CD4-positive, alpha-beta memory T cell (primary cell): Measurements from ENCODE around the gene GLRA2. TPM values are rescaled to one million over a fixed set of nuclear protein-coding genes. Genes with fewer than 3 reads are reported as not detected.
"Not testable (repeated sequence)": the region's sequence is repeated elsewhere in the genome, so short reads cannot be mapped to it uniquely, and the experiment has no call there.

Source experiments
- CTCF ChIA-PET: fragments of 350-600 bp; sonication (Branson Sonifier 250); formaldehyde crosslinking; loops from one replicate; lab custom pipeline; 2021; ENCODE audit warnings: inconsistent platforms; ENCODE audit not compliant: partially characterized antibody; lab: Charles Lee
- POLR2A ChIA-PET: fragments of 350-600 bp; sonication (Branson Sonifier 250); formaldehyde crosslinking; loops from one replicate; lab custom pipeline; 2021; ENCODE audit not compliant: partially characterized antibody; lab: Charles Lee
- DNase-seq, 5 donors: peaks; one replicate each; pipeline versions ENCODE4 v3.0.0 to v3.0.0-alpha.2; 2020 to 2022; ENCODE audit warnings: mixed read lengths in 1 of 5
- H3K27ac ChIP-seq: one replicate; pipeline ENCODE4 v1.7.0; 2013; ENCODE audit warnings: low read depth, low read length
- H3K27me3 ChIP-seq: 2 replicates; pipeline ENCODE4 v1.7.0; 2013; ENCODE audit warnings: mild to moderate bottlenecking, low read length, moderate library complexity; ENCODE audit not compliant: insufficient read depth
- H3K36me3 ChIP-seq: 2 replicates; pipeline ENCODE4 v1.7.0; 2013; ENCODE audit warnings: mild to moderate bottlenecking, low read length, moderate library complexity; ENCODE audit not compliant: insufficient read depth
- H3K4me1 ChIP-seq: 2 replicates; pipeline ENCODE4 v1.7.0; 2013; ENCODE audit warnings: mild to moderate bottlenecking, low read length, moderate library complexity; ENCODE audit not compliant: insufficient read depth
- H3K4me3 ChIP-seq, 2 donors: one replicate each; pipeline ENCODE4 v1.7.0; 2013; ENCODE audit warnings: low read length in 2 of 2, mild to moderate bottlenecking in 1 of 2
- H3K9me3 ChIP-seq, 2 donors: one replicate each; pipeline ENCODE4 v1.7.0; 2013; ENCODE audit warnings: low read length in 2 of 2, control low read depth in 1 of 2; ENCODE audit not compliant: control insufficient read depth in 1 of 2
- H3K27ac Mint-ChIP-seq, 7 donors: one replicate each; pipeline ENCODE4 v1.8.0; 2020 to 2021; ENCODE audit warnings: mixed read lengths in 7 of 7, mild to moderate bottlenecking in 6 of 7, inconsistent platforms in 3 of 7, moderate library complexity in 3 of 7
- H3K27me3 Mint-ChIP-seq, 2 donors: one replicate each; pipeline ENCODE4 v1.8.0; 2020 to 2021; ENCODE audit warnings: mixed read lengths in 2 of 2
- H3K36me3 Mint-ChIP-seq, 2 donors: one replicate each; pipeline ENCODE4 v1.8.0; 2020 to 2021; ENCODE audit warnings: mixed read lengths in 2 of 2, inconsistent platforms in 1 of 2, mild to moderate bottlenecking in 1 of 2
- H3K4me1 Mint-ChIP-seq, 4 donors: one replicate each; pipeline ENCODE4 v1.8.0; 2020 to 2021; ENCODE audit warnings: mixed read lengths in 4 of 4, mild to moderate bottlenecking in 1 of 4
- H3K4me3 Mint-ChIP-seq, 8 donors: one replicate each; pipeline ENCODE4 v1.8.0; 2020 to 2021; ENCODE audit warnings: mixed read lengths in 8 of 8, mild to moderate bottlenecking in 7 of 8, moderate library complexity in 6 of 8, inconsistent platforms in 3 of 8
- H3K9me3 Mint-ChIP-seq, 8 donors: one replicate each; pipeline ENCODE4 v1.8.0; 2020 to 2021; ENCODE audit warnings: mixed read lengths in 8 of 8, mild to moderate bottlenecking in 5 of 8, inconsistent platforms in 3 of 8, moderate library complexity in 1 of 8
- intact Hi-C: fragments of 100-400 bp; cut with micrococcal nuclease; formaldehyde crosslinking; loops from one replicate; pipeline ENCODE4 v1.15.1; 2023
- polyA plus RNA-seq, 2 donors: library from polyadenylated mRNA; unstranded; fragments of 300-500 nt; fragmentation: Illumina TruSeq; gene quantifications; one replicate each; pipeline ENCODE4 v1.2.3, GENCODE V29; 2021
- total RNA-seq, 2 experiments: library from RNA; stranded (reverse); gene quantifications; one replicate each; pipeline ENCODE4 v1.2.3, GENCODE V29; 2021

The GLRA2 gene
- total and polyA plus RNA-seq, 4 experiments from 2014 or later: not detected

DNA sequence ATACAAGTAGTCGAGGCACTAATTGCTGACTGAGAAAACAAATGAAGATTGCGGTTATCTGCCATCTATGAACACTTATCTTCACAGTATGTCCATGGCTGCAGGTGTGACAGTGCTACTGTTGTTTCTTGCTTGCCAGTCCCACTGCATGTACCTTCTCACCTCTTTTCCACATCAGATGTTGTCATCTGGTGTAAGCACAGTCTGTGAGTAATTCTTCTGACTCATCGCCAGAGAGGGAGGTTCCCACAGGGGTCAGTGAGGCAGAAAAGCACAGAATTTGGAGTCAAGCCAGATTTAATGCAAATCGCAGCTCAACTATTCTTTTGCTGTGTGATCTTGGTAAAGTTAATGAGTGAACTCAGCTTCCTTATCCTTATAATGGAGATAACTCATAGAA, 144.4 kb downstream of the GLRA2 start:
- no peak for DNase-seq
- POLR2A ChIA-PET: no interaction called here
- Histone ChIP-seq H3K9me3 (no peaks in the 10 kb centered on the region), H3K27me3 (no peaks in the 10 kb centered on the region), H3K36me3 (no peaks in the 10 kb centered on the region), H3K4me3 (no peak overlapping the region), H3K4me1 (no peaks in the 10 kb centered on the region), H3K27ac (no peak overlapping the region)
- peaks cover 0 to 4% (median 0%) of the 10 kb centered on the region in 8 donors for H3K9me3 Mint-ChIP-seq
- intact Hi-C loops: no loop called here
- no peak overlapping the region for H3K4me3 Mint-ChIP-seq
- no peaks in the 10 kb centered on the region for H3K36me3 Mint-ChIP-seq
- H3K4me1 Mint-ChIP-seq: peaks cover 0 to 5% (median 0%) of the 10 kb centered on the region in 4 donors
- no peak overlapping the region for H3K27ac Mint-ChIP-seq
- no peaks in the 10 kb centered on the region for H3K27me3 Mint-ChIP-seq
- CTCF ChIA-PET: no interaction called here

- Histone ChIP-seq H3K27ac (no peak overlapping the region), H3K4me3 (no peak overlapping the region), H3K36me3 (no peaks in the 10 kb centered on the region), H3K27me3 (no peaks in the 10 kb centered on the region), H3K4me1 (no peaks in the 10 kb centered on the region), H3K9me3 (no peaks in the 10 kb centered on the region)
- Mint-ChIP-seq H3K4me3 (no peak overlapping the region), H3K27me3 (peaks cover 0 to 2% of the 10 kb centered on the region in 2 donors), H3K36me3 (no peaks in the 10 kb centered on the region), H3K27ac (no peak overlapping the region), H3K4me1 (peaks cover 0 to 4% (median 0%) of the 10 kb centered on the region in 4 donors), H3K9me3 (no peaks in the 10 kb centered on the region)
- POLR2A ChIA-PET: no interaction called here
- intact Hi-C loops: no loop called here
- CTCF ChIA-PET: no interaction called here
- DNase-seq: no peak
These were observed 146.2 kb downstream of the GLRA2 start for GRCh38 chrX:14675500-14675899.

- Histone ChIP-seq H3K36me3 (no peaks in the 10 kb centered on the region), H3K27ac (no peak overlapping the region), H3K27me3 (no peaks in the 10 kb centered on the region), H3K4me3 (no peak overlapping the region), H3K9me3 (no peaks in the 10 kb centered on the region), H3K4me1 (no peaks in the 10 kb centered on the region)
- Mint-ChIP-seq H3K4me3 (no peak overlapping the region), H3K27ac (no peak overlapping the region), H3K27me3 (peaks cover 0 to 3% of the 10 kb centered on the region in 2 donors), H3K4me1 (peaks cover 0 to 3% (median 0%) of the 10 kb centered on the region in 4 donors), H3K36me3 (no peaks in the 10 kb centered on the region), H3K9me3 (no peaks in the 10 kb centered on the region)
- CTCF ChIA-PET: no interaction called here
- no peak for DNase-seq
- intact Hi-C loops: no loop called here
- POLR2A ChIA-PET: no interaction called here
These were observed 147.1 kb downstream of the GLRA2 start for GRCh38 chrX:14676431-14676830.

DNA sequence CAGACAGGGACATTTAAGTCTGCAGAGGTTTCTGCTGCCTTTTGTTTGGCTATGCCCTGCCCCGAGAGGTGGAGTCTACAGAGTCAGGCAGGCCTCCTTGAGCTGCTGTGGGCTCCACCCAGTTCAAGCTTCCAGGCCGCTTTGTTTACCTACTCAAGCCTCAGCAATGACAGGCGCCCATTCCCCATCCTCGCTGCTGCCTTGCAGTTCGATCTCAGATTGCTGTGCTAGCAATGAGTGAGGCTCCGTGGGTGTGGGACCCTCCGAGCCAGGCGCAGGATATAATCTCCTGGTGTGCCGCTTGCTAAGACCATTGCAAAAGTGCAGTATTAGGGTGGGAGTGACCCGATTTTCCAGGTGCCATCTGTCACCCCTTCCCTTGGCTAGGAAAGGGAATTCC, 159.0 kb downstream of the GLRA2 start:
- H3K9me3 ChIP-seq, intact Hi-C loops, H3K9me3 Mint-ChIP-seq, H3K27me3 ChIP-seq, POLR2A ChIA-PET, H3K36me3 ChIP-seq, H3K27ac ChIP-seq, H3K36me3 Mint-ChIP-seq, H3K27me3 Mint-ChIP-seq, H3K27ac Mint-ChIP-seq, CTCF ChIA-PET, H3K4me3 ChIP-seq, H3K4me1 ChIP-seq, DNase-seq, H3K4me1 Mint-ChIP-seq, H3K4me3 Mint-ChIP-seq: not testable (repeated sequence)

DNA sequence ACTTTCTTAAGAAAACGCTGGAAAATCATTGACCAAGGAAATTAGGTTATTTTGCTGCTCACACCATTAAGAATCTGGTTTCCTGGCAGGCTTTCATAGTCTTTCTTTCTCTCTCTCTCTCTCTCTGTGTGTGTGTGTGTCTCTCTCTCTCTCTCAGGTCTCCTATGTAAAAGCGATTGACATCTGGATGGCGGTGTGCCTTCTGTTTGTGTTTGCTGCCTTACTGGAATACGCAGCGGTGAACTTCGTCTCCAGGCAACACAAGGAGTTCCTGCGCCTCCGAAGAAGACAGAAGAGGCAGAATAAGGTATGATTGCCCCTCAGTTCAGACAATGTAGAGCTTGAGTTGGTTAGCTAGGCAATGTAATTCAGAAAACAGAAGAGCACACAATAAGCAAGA, 161.2 kb downstream of the GLRA2 start:
- Mint-ChIP-seq H3K9me3 (peaks cover 0 to 5% (median 2%) of the 10 kb centered on the region in 8 donors), H3K36me3 (no peaks in the 10 kb centered on the region), H3K27me3 (peaks cover 0 to 3% of the 10 kb centered on the region in 2 donors), H3K4me1 (no peaks in the 10 kb centered on the region), H3K4me3 (no peak overlapping the region), H3K27ac (no peak overlapping the region)
- no peaks in the 10 kb centered on the region for H3K36me3 ChIP-seq
- ChIA-PET CTCF (no interaction called here), POLR2A (no interaction called here)
- no peak for DNase-seq
- H3K4me1 ChIP-seq: no peaks in the 10 kb centered on the region
- H3K27me3 ChIP-seq: no peaks in the 10 kb centered on the region
- H3K9me3 ChIP-seq: no peaks in the 10 kb centered on the region
- no peak overlapping the region for H3K27ac ChIP-seq
- H3K4me3 ChIP-seq: no peak overlapping the region
- intact Hi-C loops: no loop called here

GRCh38 chrX:14694611-14695010, 165.3 kb downstream of the GLRA2 start:
- Mint-ChIP-seq H3K9me3 (peaks cover 0 to 2% (median 0%) of the 10 kb centered on the region in 8 donors), H3K36me3 (no peaks in the 10 kb centered on the region), H3K27me3 (peaks cover 0 to 3% of the 10 kb centered on the region in 2 donors), H3K27ac (no peak overlapping the region), H3K4me1 (no peaks in the 10 kb centered on the region), H3K4me3 (no peak overlapping the region)
- no peak for DNase-seq
- H3K36me3 ChIP-seq: no peaks in the 10 kb centered on the region
- intact Hi-C loops: no loop called here
- no peak overlapping the region for H3K4me3 ChIP-seq
- H3K27me3 ChIP-seq: no peaks in the 10 kb centered on the region
- ChIA-PET CTCF (no interaction called here), POLR2A (no interaction called here)
- no peak overlapping the region for H3K27ac ChIP-seq
- no peaks in the 10 kb centered on the region for H3K9me3 ChIP-seq
- H3K4me1 ChIP-seq: no peaks in the 10 kb centered on the region

- Mint-ChIP-seq H3K4me1 (no peaks in the 10 kb centered on the region), H3K27ac (no peak overlapping the region), H3K36me3 (no peaks in the 10 kb centered on the region), H3K4me3 (no peak overlapping the region), H3K27me3 (no peaks in the 10 kb centered on the region), H3K9me3 (no peaks in the 10 kb centered on the region)
- no peaks in the 10 kb centered on the region for H3K36me3 ChIP-seq
- POLR2A ChIA-PET: no interaction called here
- H3K27me3 ChIP-seq: no peaks in the 10 kb centered on the region
- H3K4me3 ChIP-seq: no peak overlapping the region
- no peaks in the 10 kb centered on the region for H3K4me1 ChIP-seq
- H3K9me3 ChIP-seq: no peaks in the 10 kb centered on the region
- CTCF ChIA-PET: interaction anchor here (1.3 kb wide), 1 partner anchor 9 kb away, joined by 3 read pairs; no protein-coding TSS in a partner anchor
- intact Hi-C loops: no loop called here
- peak in 1 of 5 donors; percentile 2 for DNase-seq
- H3K27ac ChIP-seq: no peak overlapping the region
These were observed 168.1 kb downstream of the GLRA2 start for GRCh38 chrX:14697451-14697850.

GRCh38 chrX:14698790-14699189, 169.5 kb downstream of the GLRA2 start:
- H3K36me3 Mint-ChIP-seq: no peaks in the 10 kb centered on the region
- H3K4me1 ChIP-seq: no peaks in the 10 kb centered on the region
- no peaks in the 10 kb centered on the region for H3K27me3 Mint-ChIP-seq
- no peaks in the 10 kb centered on the region for H3K9me3 ChIP-seq
- H3K9me3 Mint-ChIP-seq: no peaks in the 10 kb centered on the region
- ChIA-PET POLR2A (no interaction called here), CTCF (no interaction called here)
- no peak overlapping the region for H3K4me3 ChIP-seq
- intact Hi-C loops: no loop called here
- no peaks in the 10 kb centered on the region for H3K36me3 ChIP-seq
- H3K27ac Mint-ChIP-seq: no peak overlapping the region
- no peaks in the 10 kb centered on the region for H3K4me1 Mint-ChIP-seq
- H3K4me3 Mint-ChIP-seq: no peak overlapping the region
- no peaks in the 10 kb centered on the region for H3K27me3 ChIP-seq
- no peak overlapping the region for H3K27ac ChIP-seq
- no peak for DNase-seq
